NCI-H2107 treated with DMSO at 0.1 percent for 48 hours (cell line): Measurements from ENCODE around the gene METTL23.

Source experiments
- DNase-seq: peaks from one replicate; lab custom pipeline; 2025; ENCODE audit not compliant: unreplicated experiment; lab: John Stamatoyannopoulos, UW

Gene METTL23

GRCh38 chr17:76755285-76755684 lies 28.6 kb downstream of the METTL23 start:
- DNase-seq = no peak

GRCh38 chr17:76757256-76757655 lies 30.6 kb downstream of the METTL23 start:
- DNase-seq = no peak

- no peak for DNase-seq
Measured at GRCh38 chr17:76758570-76758969, 31.9 kb downstream of the METTL23 start.

- DNase-seq = no peak
Measured at GRCh38 chr17:76772842-76773525, 46.3 kb downstream of the METTL23 start.

- DNase-seq = no peak
Measured at GRCh38 chr17:76775021-76775600, 48.5 kb downstream of the METTL23 start.

- DNase-seq = no peak
Measured at GRCh38 chr17:76781056-76781982, 54.7 kb downstream of the METTL23 start.

- no peak for DNase-seq
Measured at GRCh38 chr17:76783146-76783545, 56.5 kb downstream of the METTL23 start.
